ENCODE measurements around the gene TMEM269. TPM values are rescaled to one million over a fixed set of nuclear protein-coding genes. Genes with fewer than 3 reads are reported as not detected.

The TMEM269 gene
- total and polyA plus RNA-seq, 10 of the 15 experiments (the other 5 are each of a cell fraction or from before 2014, with no cell fraction given) = 0.02 to 0.26 (median 0.06) TPM; not detected in 2

DNA sequence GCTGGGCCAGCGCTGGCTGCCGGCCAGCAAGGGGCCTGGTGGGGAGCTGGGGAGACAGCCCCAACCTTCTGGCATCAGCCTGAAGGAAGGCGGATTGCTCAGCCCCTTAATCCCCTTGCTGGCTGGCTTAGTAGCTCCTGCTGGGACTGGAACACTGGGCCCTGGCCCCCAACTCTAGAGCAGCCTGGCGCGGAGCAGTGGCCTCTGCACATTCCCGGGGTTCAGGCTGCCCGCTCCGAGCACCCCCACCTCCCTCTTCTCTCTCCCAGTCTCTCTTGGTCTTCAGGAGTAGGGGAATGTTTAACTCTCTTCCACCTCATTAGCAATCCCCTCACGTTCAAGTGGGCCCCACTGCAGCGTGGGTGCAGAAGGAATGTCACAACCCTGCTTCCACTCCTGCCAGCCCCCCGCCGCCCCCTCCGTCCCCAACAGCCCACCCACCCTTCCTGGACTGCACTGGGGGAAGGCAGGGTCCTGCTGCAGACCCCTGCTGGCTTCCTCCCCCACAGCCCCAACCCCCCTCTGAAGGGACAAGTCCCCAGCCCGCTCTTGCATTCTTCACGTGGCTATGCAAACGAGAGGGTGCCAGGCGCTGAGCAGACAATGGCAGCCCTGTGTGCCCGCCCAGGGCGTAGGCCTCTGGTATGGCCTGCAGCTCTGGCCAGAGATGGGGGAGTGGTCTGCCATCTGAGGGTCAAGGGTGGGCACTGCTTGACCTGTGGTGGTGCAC lies 43.8 kb upstream of the TMEM269 start (continued):
- TF ChIP-seq, protein P1, sequence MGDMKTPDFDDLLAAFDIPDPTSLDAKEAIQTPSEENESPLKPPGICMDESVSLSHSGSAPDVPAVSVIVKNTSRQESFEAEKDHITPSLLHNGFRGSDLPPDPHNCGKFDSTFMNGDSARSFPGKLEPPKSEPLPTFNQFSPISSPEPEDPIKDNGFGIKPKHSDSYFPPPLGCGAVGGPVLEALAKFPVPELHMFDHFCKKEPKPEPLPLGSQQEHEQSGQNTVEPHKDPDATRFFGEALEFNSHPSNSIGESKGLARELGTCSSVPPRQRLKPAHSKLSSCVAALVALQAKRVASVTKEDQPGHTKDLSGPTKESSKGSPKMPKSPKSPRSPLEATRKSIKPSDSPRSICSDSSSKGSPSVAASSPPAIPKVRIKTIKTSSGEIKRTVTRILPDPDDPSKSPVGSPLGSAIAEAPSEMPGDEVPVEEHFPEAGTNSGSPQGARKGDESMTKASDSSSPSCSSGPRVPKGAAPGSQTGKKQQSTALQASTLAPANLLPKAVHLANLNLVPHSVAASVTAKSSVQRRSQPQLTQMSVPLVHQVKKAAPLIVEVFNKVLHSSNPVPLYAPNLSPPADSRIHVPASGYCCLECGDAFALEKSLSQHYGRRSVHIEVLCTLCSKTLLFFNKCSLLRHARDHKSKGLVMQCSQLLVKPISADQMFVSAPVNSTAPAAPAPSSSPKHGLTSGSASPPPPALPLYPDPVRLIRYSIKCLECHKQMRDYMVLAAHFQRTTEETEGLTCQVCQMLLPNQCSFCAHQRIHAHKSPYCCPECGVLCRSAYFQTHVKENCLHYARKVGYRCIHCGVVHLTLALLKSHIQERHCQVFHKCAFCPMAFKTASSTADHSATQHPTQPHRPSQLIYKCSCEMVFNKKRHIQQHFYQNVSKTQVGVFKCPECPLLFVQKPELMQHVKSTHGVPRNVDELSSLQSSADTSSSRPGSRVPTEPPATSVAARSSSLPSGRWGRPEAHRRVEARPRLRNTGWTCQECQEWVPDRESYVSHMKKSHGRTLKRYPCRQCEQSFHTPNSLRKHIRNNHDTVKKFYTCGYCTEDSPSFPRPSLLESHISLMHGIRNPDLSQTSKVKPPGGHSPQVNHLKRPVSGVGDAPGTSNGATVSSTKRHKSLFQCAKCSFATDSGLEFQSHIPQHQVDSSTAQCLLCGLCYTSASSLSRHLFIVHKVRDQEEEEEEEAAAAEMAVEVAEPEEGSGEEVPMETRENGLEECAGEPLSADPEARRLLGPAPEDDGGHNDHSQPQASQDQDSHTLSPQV (IDR thresholded peaks at IDR 0.05) = no peak
- TF ChIP-seq SMAD1 (IDR thresholded peaks at IDR 0.05; ENCODE audit: low read depth, partially characterized antibody) (no peak), EGR1 (IDR thresholded peaks at IDR 0.05; ENCODE audit: borderline replicate concordance in 1 of 2, low read depth in 2 of 2, low read length in 2 of 2) (no peak), MEF2A (IDR thresholded peaks at IDR 0.05; ENCODE audit: insufficient read depth, low read depth, low read length) (no peak)
- TF ChIP-seq, protein P2, sequence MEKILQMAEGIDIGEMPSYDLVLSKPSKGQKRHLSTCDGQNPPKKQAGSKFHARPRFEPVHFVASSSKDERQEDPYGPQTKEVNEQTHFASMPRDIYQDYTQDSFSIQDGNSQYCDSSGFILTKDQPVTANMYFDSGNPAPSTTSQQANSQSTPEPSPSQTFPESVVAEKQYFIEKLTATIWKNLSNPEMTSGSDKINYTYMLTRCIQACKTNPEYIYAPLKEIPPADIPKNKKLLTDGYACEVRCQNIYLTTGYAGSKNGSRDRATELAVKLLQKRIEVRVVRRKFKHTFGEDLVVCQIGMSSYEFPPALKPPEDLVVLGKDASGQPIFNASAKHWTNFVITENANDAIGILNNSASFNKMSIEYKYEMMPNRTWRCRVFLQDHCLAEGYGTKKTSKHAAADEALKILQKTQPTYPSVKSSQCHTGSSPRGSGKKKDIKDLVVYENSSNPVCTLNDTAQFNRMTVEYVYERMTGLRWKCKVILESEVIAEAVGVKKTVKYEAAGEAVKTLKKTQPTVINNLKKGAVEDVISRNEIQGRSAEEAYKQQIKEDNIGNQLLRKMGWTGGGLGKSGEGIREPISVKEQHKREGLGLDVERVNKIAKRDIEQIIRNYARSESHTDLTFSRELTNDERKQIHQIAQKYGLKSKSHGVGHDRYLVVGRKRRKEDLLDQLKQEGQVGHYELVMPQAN (conservative IDR thresholded peaks at IDR 0.05) = no peak
- TF ChIP-seq, protein P3, sequence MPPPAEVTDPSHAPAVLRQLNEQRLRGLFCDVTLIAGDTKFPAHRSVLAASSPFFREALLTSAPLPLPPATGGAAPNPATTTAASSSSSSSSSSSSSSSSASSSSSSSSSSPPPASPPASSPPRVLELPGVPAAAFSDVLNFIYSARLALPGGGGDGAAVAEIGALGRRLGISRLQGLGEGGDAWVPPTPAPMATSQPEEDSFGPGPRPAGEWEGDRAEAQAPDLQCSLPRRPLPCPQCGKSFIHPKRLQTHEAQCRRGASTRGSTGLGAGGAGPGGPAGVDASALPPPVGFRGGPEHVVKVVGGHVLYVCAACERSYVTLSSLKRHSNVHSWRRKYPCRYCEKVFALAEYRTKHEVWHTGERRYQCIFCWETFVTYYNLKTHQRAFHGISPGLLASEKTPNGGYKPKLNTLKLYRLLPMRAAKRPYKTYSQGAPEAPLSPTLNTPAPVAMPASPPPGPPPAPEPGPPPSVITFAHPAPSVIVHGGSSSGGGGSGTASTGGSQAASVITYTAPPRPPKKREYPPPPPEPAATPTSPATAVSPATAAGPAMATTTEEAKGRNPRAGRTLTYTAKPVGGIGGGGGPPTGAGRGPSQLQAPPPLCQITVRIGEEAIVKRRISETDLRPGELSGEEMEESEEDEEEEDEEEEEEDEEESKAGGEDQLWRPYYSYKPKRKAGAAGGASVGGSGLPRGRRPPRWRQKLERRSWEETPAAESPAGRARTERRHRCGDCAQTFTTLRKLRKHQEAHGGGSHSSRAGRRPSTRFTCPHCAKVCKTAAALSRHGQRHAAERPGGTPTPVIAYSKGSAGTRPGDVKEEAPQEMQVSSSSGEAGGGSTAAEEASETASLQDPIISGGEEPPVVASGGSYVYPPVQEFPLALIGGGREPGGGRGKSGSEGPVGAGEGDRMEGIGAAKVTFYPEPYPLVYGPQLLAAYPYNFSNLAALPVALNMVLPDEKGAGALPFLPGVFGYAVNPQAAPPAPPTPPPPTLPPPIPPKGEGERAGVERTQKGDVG (CRISPR knock-in tag; IDR thresholded peaks at IDR 0.05) = no peak

Measured in GM12878 (cell line).